Measurements from ENCODE around the gene UNC93B1. TPM values are rescaled to one million over a fixed set of nuclear protein-coding genes. Genes with fewer than 3 reads are reported as not detected.

UNC93B1 gene
- total RNA-seq, 1 experiment from 2014 or later: 1.4 TPM

GRCh38 chr11:68044898-68045351, 41.0 kb upstream of the UNC93B1 start:
- no peak for TF ChIP-seq EZH2 (IDR thresholded peaks at IDR 0.05; ENCODE audit: borderline replicate concordance, low read depth, low read length, poor library complexity, severe bottlenecking)
- no peak for TF ChIP-seq CTCF (conservative IDR thresholded peaks at IDR 0.05; ENCODE audit: low read depth, low read length)
- no peak for DNase-seq (ENCODE audit: low spot score)
- Histone ChIP-seq H3K36me3 (ENCODE audit: insufficient read depth, low read length, poor library complexity, severe bottlenecking) (no peaks in the 10 kb centered on the region), H3K27ac (ENCODE audit: low read depth, low read length, poor library complexity, severe bottlenecking) (no peak overlapping the region), H3K4me1 (ENCODE audit: insufficient read depth, low read length, poor library complexity, severe bottlenecking) (peaks cover 9% of the 10 kb centered on the region), H3K4me3 (ENCODE audit: low read depth, low read length, poor library complexity, severe bottlenecking) (no peak overlapping the region), H3K27me3 (replicated peaks; ENCODE audit: insufficient read depth, low read depth, low read length, poor library complexity) (no peaks in the 10 kb centered on the region), H3K9me3 (ENCODE audit: low read depth, low read length, poor library complexity, severe bottlenecking) (no peaks in the 10 kb centered on the region)
- BruUV-seq (replicated peaks): no TSS peak
- intact Hi-C loops (cut with micrococcal nuclease; ENCODE audit: unreplicated experiment): no loop called here
- CTCF ChIA-PET: no interaction called here
- POLR2A ChIA-PET (ENCODE audit: low non-redundant PET): interaction anchor here (0.5 kb wide), 1 partner anchor 138 kb away, joined by 4 read pairs; no protein-coding TSS in a partner anchor

- no peaks in the 10 kb centered on the region for H3K36me3 ChIP-seq (ENCODE audit: insufficient read depth, low read length, poor library complexity, severe bottlenecking)
- BruUV-seq (replicated peaks): no TSS peak
- TF ChIP-seq EZH2 (IDR thresholded peaks at IDR 0.05; ENCODE audit: borderline replicate concordance, low read depth, low read length, poor library complexity, severe bottlenecking) (no peak), CTCF (conservative IDR thresholded peaks at IDR 0.05; ENCODE audit: low read depth, low read length) (no peak)
- no peak overlapping the region for H3K27ac ChIP-seq (ENCODE audit: low read depth, low read length, poor library complexity, severe bottlenecking)
- DNase-seq (ENCODE audit: low spot score): no peak
- intact Hi-C loops (cut with micrococcal nuclease; ENCODE audit: unreplicated experiment): no loop called here
- CTCF ChIA-PET: no interaction called here
- POLR2A ChIA-PET (ENCODE audit: low non-redundant PET): interaction anchor here (0.5 kb wide), 1 partner anchor 139 kb away, joined by 4 read pairs; no protein-coding TSS in a partner anchor
- H3K9me3 ChIP-seq (ENCODE audit: low read depth, low read length, poor library complexity, severe bottlenecking): no peaks in the 10 kb centered on the region
- H3K4me3 ChIP-seq (ENCODE audit: low read depth, low read length, poor library complexity, severe bottlenecking): no peak overlapping the region
- H3K4me1 ChIP-seq (ENCODE audit: insufficient read depth, low read length, poor library complexity, severe bottlenecking): peaks cover 14% of the 10 kb centered on the region
- H3K27me3 ChIP-seq (replicated peaks; ENCODE audit: insufficient read depth, low read depth, low read length, poor library complexity): no peaks in the 10 kb centered on the region
Observed at GRCh38 chr11:68044145-68044813, 40.4 kb upstream of the UNC93B1 start.

- no peaks in the 10 kb centered on the region for H3K9me3 ChIP-seq (ENCODE audit: low read depth, low read length, poor library complexity, severe bottlenecking)
- H3K4me3 ChIP-seq (ENCODE audit: low read depth, low read length, poor library complexity, severe bottlenecking): no peak overlapping the region
- no peaks in the 10 kb centered on the region for H3K27me3 ChIP-seq (replicated peaks; ENCODE audit: insufficient read depth, low read depth, low read length, poor library complexity)
- intact Hi-C loops (cut with micrococcal nuclease; ENCODE audit: unreplicated experiment): no loop called here
- H3K27ac ChIP-seq (ENCODE audit: low read depth, low read length, poor library complexity, severe bottlenecking): no peak overlapping the region
- DNase-seq (ENCODE audit: low spot score): no peak
- POLR2A ChIA-PET (ENCODE audit: low non-redundant PET): no interaction called here
- TF ChIP-seq EZH2 (IDR thresholded peaks at IDR 0.05; ENCODE audit: borderline replicate concordance, low read depth, low read length, poor library complexity, severe bottlenecking) (no peak), CTCF (conservative IDR thresholded peaks at IDR 0.05; ENCODE audit: low read depth, low read length) (no peak)
- H3K36me3 ChIP-seq (ENCODE audit: insufficient read depth, low read length, poor library complexity, severe bottlenecking): no peaks in the 10 kb centered on the region
- peaks cover 22% of the 10 kb centered on the region for H3K4me1 ChIP-seq (ENCODE audit: insufficient read depth, low read length, poor library complexity, severe bottlenecking)
- CTCF ChIA-PET: no interaction called here
- BruUV-seq (replicated peaks): no TSS peak
Observed at GRCh38 chr11:68043349-68044144, 39.6 kb upstream of the UNC93B1 start.
